Prostate gland (tissue), 2 donors: Measurements from ENCODE around the gene ACP6. TPM values are rescaled to one million over a fixed set of nuclear protein-coding genes. Genes with fewer than 3 reads are reported as not detected.

ENCODE experiments used
- DNase-seq: peaks from one replicate; pipeline ENCODE4 v3.0.0-alpha.2; 2019; ENCODE audit warnings: low spot score
- H3K27ac ChIP-seq, 2 donors: fragments of 200-600 bp; sonication (generic); 2 replicates each; pipeline ENCODE4 v1.5.1; 2017 to 2019
- H3K27me3 ChIP-seq: fragments of 200-600 bp; sonication (generic); replicated peaks from 2 replicates; pipeline ENCODE4 v1.5.1; 2019; ENCODE audit not compliant: insufficient read depth
- H3K36me3 ChIP-seq, 2 donors: fragments of 200-600 bp; sonication (generic); 1 replicate in 1 of 2; 2 replicates in 1 of 2; pipeline versions ENCODE4 v1.5.1 to v1.8.1; 2017 to 2019
- H3K4me1 ChIP-seq: fragments of 200-600 bp; sonication (generic); replicated peaks from 2 replicates; pipeline ENCODE4 v1.5.1; 2019
- H3K4me3 ChIP-seq, 2 donors: fragments of 200-600 bp; sonication (generic); 2 replicates each; pipeline ENCODE4 v1.5.1; 2017 to 2019
- H3K9me3 ChIP-seq: fragments of 200-600 bp; sonication (generic); 2 replicates; pipeline ENCODE4 v1.5.1; 2017
- CTCF ChIP-seq, 4 experiments: fragments of 200-600 bp in 2 of 4; fragments of 450-650 bp in 2 of 4; sonication (generic) in 2 of 4; IDR thresholded peaks; 1 replicate in 3 of 4; 2 replicates in 1 of 4; pipeline ENCODE4 v1.5.1; 2016 to 2019; ENCODE audit warnings: antibody characterized with exemption in 4 of 4, mild to moderate bottlenecking in 2 of 4, moderate library complexity in 2 of 4
- POLR2A ChIP-seq: fragments of 450-650 bp; IDR thresholded peaks from one replicate; pipeline ENCODE4 v1.6.1; 2016; ENCODE audit warnings: antibody characterized with exemption, mild to moderate bottlenecking
- POLR2AphosphoS5 ChIP-seq: sonication (generic); formaldehyde crosslinking; IDR thresholded peaks from one replicate; pipeline ENCODE4 v1.6.1; 2017; ENCODE audit warnings: antibody characterized with exemption
- WGBS: methylation state at CpG from one replicate; pipeline ENCODE4 v1.1.5; 2018; 5-methylcytosine and 5-hydroxymethylcytosine counted together
- intact Hi-C: fragments of 100-400 bp; cut with DNase I; formaldehyde crosslinking; loops from one replicate; pipeline ENCODE4 v1.14.2; 2022
- total RNA-seq, 2 donors: library from RNA; depleted of rRNA; stranded (reverse); fragments of >200 nt; gene quantifications; one replicate each; pipeline ENCODE4 v1.1.0, GENCODE V29; 2016

ACP6 gene
- total RNA-seq, 2 donors from 2014 or later, result 20.2 to 22.0 TPM

GRCh38 chr1:147612366-147612765, 58.0 kb downstream of the ACP6 start:
- TF ChIP-seq POLR2AphosphoS5, result peak; percentile 80
- TF ChIP-seq POLR2A, result no peak
- peak in 1 of 4 experiments; percentile 10 for TF ChIP-seq CTCF (IDR thresholded peaks at IDR 0.05)
- WGBS, result 41% methylated on average over 4 of the region's 4 CpGs
- H3K4me3 ChIP-seq, result no peak overlapping the region
- no peaks in the 10 kb centered on the region for H3K36me3 ChIP-seq
- DNase-seq, result peak; percentile 59
- intact Hi-C loops, result loop anchor here (1.0 kb wide), 1 partner anchor 21 kb away; no protein-coding TSS in a partner anchor
- H3K27ac ChIP-seq, result peak overlapping the region; percentile 49 to 50
- peaks cover 3% of the 10 kb centered on the region for H3K4me1 ChIP-seq
- H3K9me3 ChIP-seq, result no peaks in the 10 kb centered on the region
- H3K27me3 ChIP-seq, result no peaks in the 10 kb centered on the region

- Histone ChIP-seq H3K9me3 (no peaks in the 10 kb centered on the region), H3K4me3 (no peak overlapping the region), H3K4me1 (peaks cover 3% of the 10 kb centered on the region), H3K27me3 (no peaks in the 10 kb centered on the region), H3K27ac (peak overlapping the region in 1 of 2 donors; percentile 49), H3K36me3 (no peaks in the 10 kb centered on the region)
- WGBS, result 69% methylated on average over 8 of the region's 8 CpGs
- TF ChIP-seq POLR2A (no peak), POLR2AphosphoS5 (no peak), CTCF (IDR thresholded peaks at IDR 0.05) (no peak)
- DNase-seq, result no peak
- intact Hi-C loops, result no loop called here
Observed at GRCh38 chr1:147611586-147611985, 58.7 kb downstream of the ACP6 start.

DNA sequence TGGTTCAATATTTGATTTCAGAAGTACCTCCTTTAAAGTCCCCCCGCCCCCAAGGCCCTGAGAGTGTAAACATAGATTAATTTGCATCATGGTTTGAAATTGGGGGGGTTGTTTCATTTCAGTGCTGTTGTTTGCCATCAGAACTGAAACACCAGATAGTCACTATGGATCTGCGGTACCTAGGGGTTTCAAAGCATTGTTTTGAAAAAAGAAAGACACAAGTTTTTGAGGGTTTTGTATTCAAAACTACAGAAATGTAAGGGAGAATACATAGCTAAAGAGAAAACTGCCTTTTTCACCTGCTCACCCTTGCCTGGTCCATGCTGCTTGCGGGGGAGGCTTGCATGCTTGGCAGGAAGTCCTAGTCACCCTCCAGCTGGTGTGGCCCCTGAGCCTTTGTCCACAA, 59.3 kb downstream of the ACP6 start:
- no peaks in the 10 kb centered on the region for H3K27me3 ChIP-seq
- intact Hi-C loops, result no loop called here
- 89% methylated on average over 3 of the region's 3 CpGs for WGBS
- H3K9me3 ChIP-seq, result no peaks in the 10 kb centered on the region
- no peak for DNase-seq
- H3K4me3 ChIP-seq, result no peak overlapping the region
- peak overlapping the region in 1 of 2 donors; percentile 49 for H3K27ac ChIP-seq
- TF ChIP-seq POLR2AphosphoS5, result no peak
- H3K4me1 ChIP-seq, result peaks cover 3% of the 10 kb centered on the region
- no peaks in the 10 kb centered on the region for H3K36me3 ChIP-seq

GRCh38 chr1:147609358-147609757, 61.0 kb downstream of the ACP6 start:
- no peaks in the 10 kb centered on the region for H3K9me3 ChIP-seq
- no peak for TF ChIP-seq POLR2AphosphoS5
- no peak for DNase-seq
- no peaks in the 10 kb centered on the region for H3K36me3 ChIP-seq
- H3K27me3 ChIP-seq, result no peaks in the 10 kb centered on the region
- intact Hi-C loops, result no loop called here
- H3K4me3 ChIP-seq, result no peak overlapping the region
- no peak overlapping the region for H3K27ac ChIP-seq
- WGBS, result 80% methylated on average over 2 of the region's 2 CpGs
- H3K4me1 ChIP-seq, result peaks cover 3% of the 10 kb centered on the region

GRCh38 chr1:147608596-147608995, 61.7 kb downstream of the ACP6 start:
- DNase-seq, result no peak
- no peaks in the 10 kb centered on the region for H3K27me3 ChIP-seq
- H3K9me3 ChIP-seq, result no peaks in the 10 kb centered on the region
- 93% methylated on average over 5 of the region's 5 CpGs for WGBS
- no peak overlapping the region for H3K27ac ChIP-seq
- TF ChIP-seq POLR2AphosphoS5 (no peak), POLR2A (no peak), CTCF (IDR thresholded peaks at IDR 0.05) (no peak)
- intact Hi-C loops, result no loop called here
- peaks cover 3% of the 10 kb centered on the region for H3K4me1 ChIP-seq
- H3K36me3 ChIP-seq, result no peaks in the 10 kb centered on the region
- no peak overlapping the region for H3K4me3 ChIP-seq

- no peak overlapping the region for H3K27ac ChIP-seq
- no peak for DNase-seq
- TF ChIP-seq CTCF (IDR thresholded peaks at IDR 0.05) (no peak), POLR2A (no peak), POLR2AphosphoS5 (no peak)
- H3K4me1 ChIP-seq, result peaks cover 5% of the 10 kb centered on the region
- H3K4me3 ChIP-seq, result no peak overlapping the region
- no peaks in the 10 kb centered on the region for H3K9me3 ChIP-seq
- no peaks in the 10 kb centered on the region for H3K36me3 ChIP-seq
- H3K27me3 ChIP-seq, result no peaks in the 10 kb centered on the region
- intact Hi-C loops, result no loop called here
- WGBS, result 68% methylated on average over 2 of the region's 2 CpGs
Observed at GRCh38 chr1:147605591-147605990, 64.7 kb downstream of the ACP6 start.
